Gastrocnemius medialis (tissue), 4 donors: ENCODE data around the gene EPB41L4B. TPM values are rescaled to one million over a fixed set of nuclear protein-coding genes. Genes with fewer than 3 reads are reported as not detected.

Experiments used
- ATAC-seq, 2 donors: fragments of 150-250 bp; one replicate each; pipeline ENCODE4 v1.9.1; 2016
- DNase-seq, 2 donors: peaks; one replicate each; pipeline ENCODE4 v3.0.0-alpha.2; 2019
- H3K27ac ChIP-seq, 4 donors: fragments of 200-600 bp; sonication (generic); 1 replicate in 1 of 4; 2 replicates in 3 of 4; pipeline ENCODE4 v1.5.1; 2016 to 2018; ENCODE audit warnings: mild to moderate bottlenecking in 2 of 4, moderate library complexity in 1 of 4
- H3K27me3 ChIP-seq, 3 donors: fragments of 200-600 bp; sonication (generic) in 2 of 3; 1 replicate in 1 of 3; 2 replicates in 2 of 3; pipeline versions ENCODE4 v1.5.1 to v1.6.0; 2016 to 2019; ENCODE audit warnings: mild to moderate bottlenecking in 1 of 3, moderate library complexity in 1 of 3
- H3K36me3 ChIP-seq, 2 donors: fragments of 200-600 bp; sonication (generic) in 1 of 2; one replicate each; pipeline ENCODE4 v1.5.1; 2017 to 2018
- H3K4me1 ChIP-seq, 2 donors: fragments of 200-600 bp; sonication (generic) in 1 of 2; one replicate each; pipeline ENCODE4 v1.5.1; 2016 to 2017; ENCODE audit warnings: mild to moderate bottlenecking in 2 of 2
- H3K4me3 ChIP-seq, 4 donors: fragments of 200-600 bp; sonication (generic) in 3 of 4; 1 replicate in 1 of 4; 2 replicates in 3 of 4; pipeline ENCODE4 v1.5.1; 2016 to 2019; ENCODE audit warnings: mild to moderate bottlenecking in 2 of 4
- H3K9me3 ChIP-seq, 3 donors: fragments of 200-600 bp; sonication (generic) in 2 of 3; 1 replicate in 1 of 3; 2 replicates in 2 of 3; pipeline ENCODE4 v1.5.1; 2016 to 2019
- POLR2A ChIP-seq, 2 donors: fragments of 450-650 bp; IDR thresholded peaks; one replicate each; pipeline ENCODE4 v1.6.1; 2017; ENCODE audit warnings: antibody characterized with exemption in 2 of 2, mild to moderate bottlenecking in 2 of 2, moderate library complexity in 2 of 2
- in situ Hi-C, 4 donors: fragments of 200-750 bp; cut with MboI; loops; one replicate each; pipeline versions ENCODE4 v1.15.0 to v1.8.0; 2017; ENCODE audit warnings: low sequenced_read_pairs in 4 of 4
- intact Hi-C: fragments of 100-400 bp; cut with DNase I; formaldehyde crosslinking; loops from one replicate; pipeline ENCODE4 v1.15.1; 2023; ENCODE audit warnings: low total_unique reads
- total RNA-seq, 4 donors: library from RNA; depleted of rRNA; stranded (reverse); fragments of >200 nt; gene quantifications; one replicate each; pipeline versions ENCODE4 v1.1.0 to v1.2.3, GENCODE V29; 2016
- TF ChIP-seq, protein P1 (sequence below), 5 experiments: fragments of 450-650 bp in 3 of 5; fragments of 200-600 bp in 2 of 5; sonication (generic) in 2 of 5; IDR thresholded peaks in 4 of 5; conservative IDR thresholded peaks in 1 of 5; 1 replicate in 4 of 5; 2 replicates in 1 of 5; pipeline ENCODE4 v1.5.1; 2016 to 2019; ENCODE audit warnings: antibody characterized with exemption in 5 of 5, mild to moderate bottlenecking in 3 of 5, moderate library complexity in 3 of 5

Gene EPB41L4B
- total RNA-seq, 4 donors from 2014 or later = 3.8 to 6.9 (median 6.1) TPM

- no peak for ATAC-seq
- no peaks in the 10 kb centered on the region for H3K4me1 ChIP-seq
- no peak overlapping the region for H3K27ac ChIP-seq
Observed at GRCh38 chr9:109232449-109233237, 88.2 kb downstream of the EPB41L4B start.

DNA sequence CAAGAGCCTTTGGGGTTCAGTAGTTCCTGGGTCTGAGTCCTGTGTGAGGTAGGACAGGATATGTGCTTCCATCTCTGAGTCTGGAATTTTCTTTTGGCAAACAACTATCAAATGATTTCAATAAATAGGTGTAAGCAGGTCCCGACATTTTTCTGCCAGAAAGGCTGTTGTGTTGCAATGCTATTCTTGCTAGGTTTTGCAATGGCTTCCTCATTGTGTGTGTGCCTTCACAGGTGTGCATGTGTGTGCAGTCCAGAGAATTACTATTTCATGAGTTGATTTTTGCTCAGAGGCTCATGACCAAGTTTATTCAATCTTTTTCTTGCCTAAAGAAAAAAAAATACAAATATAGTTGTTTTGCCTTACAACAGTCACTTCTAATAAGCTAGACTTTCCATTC, 89.3 kb downstream of the EPB41L4B start:
- in situ Hi-C loops = no loop called here
- Histone ChIP-seq H3K27ac (no peak overlapping the region), H3K4me3 (no peak overlapping the region), H3K4me1 (no peaks in the 10 kb centered on the region), H3K9me3 (no peaks in the 10 kb centered on the region), H3K36me3 (no peaks in the 10 kb centered on the region), H3K27me3 (no peaks in the 10 kb centered on the region)
- no peak for ATAC-seq
- no peak for DNase-seq
- intact Hi-C loops = no loop called here
- TF ChIP-seq POLR2A (IDR thresholded peaks at IDR 0.05) = no peak
- TF ChIP-seq, protein P1, sequence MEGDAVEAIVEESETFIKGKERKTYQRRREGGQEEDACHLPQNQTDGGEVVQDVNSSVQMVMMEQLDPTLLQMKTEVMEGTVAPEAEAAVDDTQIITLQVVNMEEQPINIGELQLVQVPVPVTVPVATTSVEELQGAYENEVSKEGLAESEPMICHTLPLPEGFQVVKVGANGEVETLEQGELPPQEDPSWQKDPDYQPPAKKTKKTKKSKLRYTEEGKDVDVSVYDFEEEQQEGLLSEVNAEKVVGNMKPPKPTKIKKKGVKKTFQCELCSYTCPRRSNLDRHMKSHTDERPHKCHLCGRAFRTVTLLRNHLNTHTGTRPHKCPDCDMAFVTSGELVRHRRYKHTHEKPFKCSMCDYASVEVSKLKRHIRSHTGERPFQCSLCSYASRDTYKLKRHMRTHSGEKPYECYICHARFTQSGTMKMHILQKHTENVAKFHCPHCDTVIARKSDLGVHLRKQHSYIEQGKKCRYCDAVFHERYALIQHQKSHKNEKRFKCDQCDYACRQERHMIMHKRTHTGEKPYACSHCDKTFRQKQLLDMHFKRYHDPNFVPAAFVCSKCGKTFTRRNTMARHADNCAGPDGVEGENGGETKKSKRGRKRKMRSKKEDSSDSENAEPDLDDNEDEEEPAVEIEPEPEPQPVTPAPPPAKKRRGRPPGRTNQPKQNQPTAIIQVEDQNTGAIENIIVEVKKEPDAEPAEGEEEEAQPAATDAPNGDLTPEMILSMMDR (IDR thresholded peaks at IDR 0.05 in 4 of 5, conservative IDR thresholded peaks at IDR 0.05 in 1 of 5) = no peak

More at GRCh38 chr9:109232449-109233237, 88.2 kb downstream of the EPB41L4B start:
- Histone ChIP-seq H3K9me3 (no peaks in the 10 kb centered on the region), H3K36me3 (no peaks in the 10 kb centered on the region), H3K4me3 (no peak overlapping the region), H3K27me3 (no peaks in the 10 kb centered on the region)
- in situ Hi-C loops = no loop called here
- DNase-seq = no peak
- intact Hi-C loops = no loop called here
- no peak for TF ChIP-seq POLR2A (IDR thresholded peaks at IDR 0.05)
- TF ChIP-seq, protein P1 (IDR thresholded peaks at IDR 0.05 in 4 of 5, conservative IDR thresholded peaks at IDR 0.05 in 1 of 5) = no peak

DNA sequence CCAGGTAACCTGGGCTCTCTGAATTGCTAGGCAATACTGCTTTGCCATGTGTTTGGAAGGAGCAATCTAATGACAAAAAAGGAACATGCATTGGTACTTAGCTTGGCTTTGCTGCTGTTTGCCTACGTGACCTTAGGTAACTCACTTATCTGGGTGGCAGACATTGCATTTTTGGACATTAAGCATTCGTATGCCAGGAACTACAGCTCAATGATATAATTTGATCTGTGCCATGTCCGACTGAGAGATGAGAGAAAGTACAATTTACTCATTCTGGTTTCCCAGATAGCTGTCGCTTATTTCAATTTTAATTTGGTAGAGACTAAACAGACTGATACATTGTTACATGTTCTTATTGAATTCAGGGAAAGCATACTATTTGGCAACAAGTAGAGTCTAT, 90.6 kb downstream of the EPB41L4B start:
- in situ Hi-C loops (no loop called here), intact Hi-C loops (no loop called here)
- TF ChIP-seq POLR2A (IDR thresholded peaks at IDR 0.05) = no peak
- TF ChIP-seq, protein P1 (IDR thresholded peaks at IDR 0.05 in 4 of 5, conservative IDR thresholded peaks at IDR 0.05 in 1 of 5) = no peak
- no peak overlapping the region for H3K4me3 ChIP-seq
- H3K27ac ChIP-seq = no peak overlapping the region
- no peaks in the 10 kb centered on the region for H3K9me3 ChIP-seq
- DNase-seq (no peak), ATAC-seq (no peak)
- no peaks in the 10 kb centered on the region for H3K36me3 ChIP-seq
- H3K27me3 ChIP-seq = no peaks in the 10 kb centered on the region
- H3K4me1 ChIP-seq = no peaks in the 10 kb centered on the region

- DNase-seq = no peak
Observed at GRCh38 chr9:109229682-109230081, 91.2 kb downstream of the EPB41L4B start.

More at GRCh38 chr9:109229682-109230081, 91.2 kb downstream of the EPB41L4B start:
- ATAC-seq = no peak
- in situ Hi-C loops (no loop called here), intact Hi-C loops (no loop called here)
- no peaks in the 10 kb centered on the region for H3K27me3 ChIP-seq
- no peak for TF ChIP-seq POLR2A (IDR thresholded peaks at IDR 0.05)
- TF ChIP-seq, protein P1 (IDR thresholded peaks at IDR 0.05 in 4 of 5, conservative IDR thresholded peaks at IDR 0.05 in 1 of 5) = no peak
- no peak overlapping the region for H3K4me3 ChIP-seq
- H3K4me1 ChIP-seq = no peaks in the 10 kb centered on the region
- H3K9me3 ChIP-seq = no peaks in the 10 kb centered on the region
- no peaks in the 10 kb centered on the region for H3K36me3 ChIP-seq
- no peak overlapping the region for H3K27ac ChIP-seq
